Measurements from ENCODE around the gene STARD7. TPM values are rescaled to one million over a fixed set of nuclear protein-coding genes. Genes with fewer than 3 reads are reported as not detected.

The STARD7 gene
- total and polyA plus RNA-seq, 2 experiments from 2014 or later: 161 to 214 TPM

GRCh38 chr2:96146153-96146880 lies 62.3 kb downstream of the STARD7 start:
- Histone ChIP-seq H3K36me3 (no peaks in the 10 kb centered on the region), H3K27ac (no peak overlapping the region), H3K27me3 (peaks cover 21% of the 10 kb centered on the region), H3K4me3 (no peak overlapping the region), H3K4me1 (ENCODE audit: low read depth) (peaks cover 14% of the 10 kb centered on the region), H3K9me3 (ENCODE audit: low read depth) (no peaks in the 10 kb centered on the region)
- DNase-seq (ENCODE audit: low read depth in 1 of 2, low spot score in 1 of 2): peak in 1 of 2 donors; percentile 60
- no peak for TF ChIP-seq CTCF (IDR thresholded peaks at IDR 0.05; ENCODE audit: low read depth, low read length)

- no peak for DNase-seq (ENCODE audit: low read depth in 1 of 2, low spot score in 1 of 2)
- H3K4me1 ChIP-seq (ENCODE audit: low read depth): peaks cover 14% of the 10 kb centered on the region
- H3K4me3 ChIP-seq: no peak overlapping the region
- no peak for TF ChIP-seq CTCF (IDR thresholded peaks at IDR 0.05; ENCODE audit: low read depth, low read length)
- H3K9me3 ChIP-seq (ENCODE audit: low read depth): no peaks in the 10 kb centered on the region
- H3K27me3 ChIP-seq: peaks cover 21% of the 10 kb centered on the region
- no peak overlapping the region for H3K27ac ChIP-seq
- H3K36me3 ChIP-seq: no peaks in the 10 kb centered on the region
Observed at GRCh38 chr2:96145848-96146152, 62.8 kb downstream of the STARD7 start.

- H3K4me1 ChIP-seq (ENCODE audit: low read depth): peaks cover 14% of the 10 kb centered on the region
- H3K27me3 ChIP-seq: peaks cover 21% of the 10 kb centered on the region
- TF ChIP-seq CTCF (IDR thresholded peaks at IDR 0.05; ENCODE audit: low read depth, low read length): peak; percentile 5
- DNase-seq (ENCODE audit: low read depth in 1 of 2, low spot score in 1 of 2): peak; percentile 67 to 79
- H3K36me3 ChIP-seq: no peaks in the 10 kb centered on the region
- peak within 1 kb of the TSS; percentile 32 for H3K4me3 ChIP-seq
- H3K9me3 ChIP-seq (ENCODE audit: low read depth): no peaks in the 10 kb centered on the region
- no peak within 1 kb of the TSS for H3K27ac ChIP-seq
Observed at GRCh38 chr2:96145036-96145847, 63.4 kb downstream of the STARD7 start, which contains the start of gene DUSP2. DUSP2 (minus strand) TSS chr2:96145440; CDS start chr2:96145354, 86 bp downstream.

- no peak overlapping the region for H3K27ac ChIP-seq
- no peaks in the 10 kb centered on the region for H3K9me3 ChIP-seq (ENCODE audit: low read depth)
- no peaks in the 10 kb centered on the region for H3K36me3 ChIP-seq
- peaks cover 14% of the 10 kb centered on the region for H3K4me1 ChIP-seq (ENCODE audit: low read depth)
- no peak for DNase-seq (ENCODE audit: low read depth in 1 of 2, low spot score in 1 of 2)
- TF ChIP-seq CTCF (IDR thresholded peaks at IDR 0.05; ENCODE audit: low read depth, low read length): no peak
- peak overlapping the region; percentile 32 for H3K4me3 ChIP-seq
- peaks cover 24% of the 10 kb centered on the region for H3K27me3 ChIP-seq
Observed at GRCh38 chr2:96144481-96145035, 64.1 kb downstream of the STARD7 start.

- peaks cover 14% of the 10 kb centered on the region for H3K4me1 ChIP-seq (ENCODE audit: low read depth)
Observed at GRCh38 chr2:96143848-96144480, 64.7 kb downstream of the STARD7 start.

More at GRCh38 chr2:96143848-96144480, 64.7 kb downstream of the STARD7 start:
- Histone ChIP-seq H3K36me3 (no peaks in the 10 kb centered on the region), H3K4me3 (no peak overlapping the region), H3K27ac (no peak overlapping the region), H3K27me3 (peaks cover 24% of the 10 kb centered on the region), H3K9me3 (ENCODE audit: low read depth) (no peaks in the 10 kb centered on the region)
- no peak for DNase-seq (ENCODE audit: low read depth in 1 of 2, low spot score in 1 of 2)
- no peak for TF ChIP-seq CTCF (IDR thresholded peaks at IDR 0.05; ENCODE audit: low read depth, low read length)
